ENCODE results near the gene PLAAT3.
A peak's percentile ranks its signal among the peaks of the same experiment; 100 is the strongest.
"Not testable (repeated sequence)": the region's sequence is repeated elsewhere in the genome, so short reads cannot be mapped to it uniquely, and the experiment has no call there.

PLAAT3 gene

DNA sequence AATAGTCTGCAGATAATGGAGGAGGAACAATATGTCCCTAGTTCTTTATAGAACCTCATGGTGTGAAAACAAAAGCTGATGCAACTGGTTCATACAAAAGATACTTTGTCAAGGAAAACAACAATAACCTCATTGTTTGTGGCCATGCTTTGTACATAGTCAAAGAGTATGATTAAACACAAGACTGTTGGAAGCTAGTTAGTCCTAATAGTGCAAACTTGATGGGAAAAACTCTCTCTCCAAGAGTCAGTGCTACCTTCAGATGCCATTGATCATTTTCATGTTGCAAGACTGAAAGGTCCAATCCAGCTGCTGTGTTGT, 30.9 kb downstream of the PLAAT3 start:
- Histone ChIP-seq H3K27ac (ENCODE audit: low read depth, low read length) (no peak overlapping the region), H3K36me3 (ENCODE audit: insufficient read depth, low read length) (peaks cover 36% of the 10 kb centered on the region), H3K4me3 (ENCODE audit: low read depth in 1 of 2, low read length in 2 of 2) (no peak overlapping the region), H3K27me3 (ENCODE audit: control insufficient read depth in 1 of 2, insufficient read depth in 2 of 2, low read length in 2 of 2) (no peaks in the 10 kb centered on the region), H3K9ac (ENCODE audit: low read length) (no peak overlapping the region), H3K9me3 (ENCODE audit: low read length) (no peaks in the 10 kb centered on the region), H3K4me1 (ENCODE audit: insufficient read depth, low read length) (no peaks in the 10 kb centered on the region)

DNA sequence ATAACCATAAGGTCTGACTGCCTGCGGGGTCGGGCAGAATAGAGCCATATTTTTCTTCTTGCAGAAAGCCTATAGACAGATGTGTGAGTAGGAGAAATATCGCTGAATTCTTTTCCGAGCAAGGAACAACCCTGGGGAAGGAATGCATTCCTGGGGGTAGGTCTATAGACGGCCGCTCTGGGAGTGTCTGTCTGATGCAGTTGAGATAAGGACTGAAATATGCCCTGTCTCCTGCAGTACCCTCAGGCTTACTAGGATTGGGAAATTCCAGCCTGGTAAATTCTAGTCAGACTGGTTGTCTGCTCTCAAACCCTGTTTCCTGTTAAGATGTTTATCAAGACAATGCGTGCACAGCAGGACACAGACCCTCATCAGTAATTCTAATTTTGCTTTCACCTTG, 33.0 kb downstream of the PLAAT3 start:
- H3K27ac ChIP-seq (ENCODE audit: low read depth, low read length); H3K27me3 ChIP-seq (ENCODE audit: control insufficient read depth in 1 of 2, insufficient read depth in 2 of 2, low read length in 2 of 2); H3K4me3 ChIP-seq (ENCODE audit: low read depth in 1 of 2, low read length in 2 of 2); H3K9me3 ChIP-seq (ENCODE audit: low read length); H3K4me1 ChIP-seq (ENCODE audit: insufficient read depth, low read length); H3K9ac ChIP-seq (ENCODE audit: low read length): not testable (repeated sequence)
- H3K36me3 ChIP-seq (ENCODE audit: insufficient read depth, low read length), result peaks cover 32% of the 10 kb centered on the region

DNA sequence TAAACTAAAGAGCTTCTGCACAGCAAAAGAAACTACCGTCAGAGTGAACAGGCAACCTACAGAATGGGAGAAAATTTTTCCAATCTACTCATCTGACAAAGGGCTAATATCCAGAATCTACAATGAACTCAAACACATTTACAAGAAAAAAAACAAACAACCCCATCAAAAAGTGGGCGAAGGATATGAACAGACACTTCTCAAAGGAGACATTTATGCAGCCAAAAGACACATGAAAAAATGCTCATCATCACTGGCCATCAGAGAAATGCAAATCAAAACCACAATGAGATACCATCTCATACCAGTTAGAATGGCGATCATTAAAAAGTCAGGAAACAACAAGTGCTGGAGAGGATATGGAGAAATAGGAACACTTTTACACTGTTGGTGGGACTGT, 35.4 kb downstream of the PLAAT3 start:
- peaks cover 24% of the 10 kb centered on the region for H3K4me1 ChIP-seq (ENCODE audit: insufficient read depth, low read length)
- H3K27ac ChIP-seq (ENCODE audit: low read depth, low read length); H3K27me3 ChIP-seq (ENCODE audit: control insufficient read depth in 1 of 2, insufficient read depth in 2 of 2, low read length in 2 of 2); H3K4me3 ChIP-seq (ENCODE audit: low read depth in 1 of 2, low read length in 2 of 2); H3K9me3 ChIP-seq (ENCODE audit: low read length); H3K9ac ChIP-seq (ENCODE audit: low read length): not testable (repeated sequence)
- H3K36me3 ChIP-seq (ENCODE audit: insufficient read depth, low read length), result peaks cover 23% of the 10 kb centered on the region

DNA sequence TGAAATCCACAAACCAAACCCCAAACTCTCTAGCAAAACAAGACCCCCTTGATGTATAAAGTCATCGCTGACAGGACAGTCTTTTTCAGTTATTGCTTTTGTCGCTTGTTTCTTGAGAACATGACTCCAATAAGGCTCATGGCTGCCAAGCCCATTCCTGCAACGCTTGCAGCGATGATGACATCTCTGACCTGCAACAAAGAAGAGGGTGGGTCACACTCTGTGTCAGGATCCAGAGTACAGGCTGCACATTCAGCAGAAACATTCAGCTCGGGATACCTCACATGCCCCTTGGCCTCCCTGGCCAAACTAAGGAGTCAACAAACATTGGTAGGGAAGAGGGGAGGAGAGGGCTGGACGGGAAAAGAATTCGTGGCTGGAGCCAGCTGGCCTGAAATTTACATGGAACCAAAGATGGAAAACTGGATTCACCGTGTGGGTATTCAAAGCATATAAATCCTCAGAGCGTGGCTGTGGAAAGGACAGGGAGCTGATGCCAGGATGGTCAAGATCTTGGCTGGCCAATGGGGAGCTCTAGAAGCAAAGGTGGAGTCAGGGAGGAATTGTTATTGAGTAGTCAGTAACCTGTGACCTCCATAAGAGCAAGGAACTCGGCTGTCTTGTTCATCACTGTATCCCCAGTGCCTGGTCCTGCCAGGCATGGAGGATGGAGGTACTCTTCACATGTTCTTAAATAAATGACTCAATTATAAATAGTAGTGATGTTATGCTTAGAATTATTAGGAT, 39.2 kb downstream of the PLAAT3 start:
- Histone ChIP-seq H3K9me3 (ENCODE audit: low read length) (no peaks in the 10 kb centered on the region), H3K4me1 (ENCODE audit: insufficient read depth, low read length) (peaks cover 28% of the 10 kb centered on the region), H3K36me3 (ENCODE audit: insufficient read depth, low read length) (peaks cover 3% of the 10 kb centered on the region), H3K4me3 (ENCODE audit: low read depth in 1 of 2, low read length in 2 of 2) (peak overlapping the region; percentile 28 to 63), H3K27me3 (ENCODE audit: control insufficient read depth in 1 of 2, insufficient read depth in 2 of 2, low read length in 2 of 2) (no peaks in the 10 kb centered on the region), H3K9ac (ENCODE audit: low read length) (peak overlapping the region; percentile 37), H3K27ac (ENCODE audit: low read depth, low read length) (peak overlapping the region; percentile 87)

DNA sequence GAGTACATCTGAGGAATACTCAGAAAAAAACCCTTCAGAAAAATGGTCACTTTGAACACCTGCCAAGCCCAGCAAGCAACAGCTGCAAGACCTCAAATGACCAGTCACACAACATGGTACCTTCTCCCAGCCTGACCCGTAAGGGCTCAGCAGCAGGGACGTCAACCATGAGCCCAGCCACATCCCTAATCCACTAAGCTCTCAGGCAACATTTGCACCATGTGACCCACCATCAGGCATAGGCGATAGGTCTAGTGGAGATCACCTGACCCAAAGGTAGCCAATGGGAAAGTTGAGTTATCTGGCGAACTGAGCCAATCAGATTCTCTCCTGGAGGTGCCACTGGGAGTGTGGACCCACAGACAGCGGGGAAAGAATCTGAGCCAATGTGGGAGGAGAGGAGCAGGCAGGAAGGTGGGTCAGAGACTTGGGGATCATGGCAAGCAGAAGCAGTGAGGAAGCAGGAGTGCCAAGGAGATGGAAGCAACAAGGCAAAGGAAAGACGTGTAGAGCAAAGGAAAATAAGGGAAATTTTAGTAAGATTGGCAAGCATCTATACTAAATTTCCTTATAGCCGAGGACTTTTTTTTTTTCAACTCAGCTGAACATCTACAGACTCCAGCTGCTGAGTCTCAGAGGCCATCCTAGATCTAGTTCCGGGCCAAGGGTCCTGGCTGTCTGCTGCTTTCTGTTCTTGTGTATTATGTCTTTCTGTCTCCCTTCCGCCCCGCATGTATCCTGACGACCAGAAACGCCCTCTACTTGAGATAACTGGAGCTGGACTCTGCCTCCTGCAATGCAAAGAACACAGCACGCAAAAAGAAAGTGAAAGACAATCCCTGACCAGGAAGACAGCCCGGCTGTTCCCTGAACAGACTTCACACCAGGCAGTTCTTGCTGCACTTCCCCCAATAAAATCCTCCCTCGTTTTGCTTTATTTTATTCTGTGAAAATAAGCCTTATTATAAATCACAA, 40.1 kb downstream of the PLAAT3 start:
- Histone ChIP-seq H3K9ac (ENCODE audit: low read length) (peak overlapping the region; percentile 37), H3K4me3 (ENCODE audit: low read depth in 1 of 2, low read length in 2 of 2) (peak overlapping the region; percentile 28 to 63)

DNA sequence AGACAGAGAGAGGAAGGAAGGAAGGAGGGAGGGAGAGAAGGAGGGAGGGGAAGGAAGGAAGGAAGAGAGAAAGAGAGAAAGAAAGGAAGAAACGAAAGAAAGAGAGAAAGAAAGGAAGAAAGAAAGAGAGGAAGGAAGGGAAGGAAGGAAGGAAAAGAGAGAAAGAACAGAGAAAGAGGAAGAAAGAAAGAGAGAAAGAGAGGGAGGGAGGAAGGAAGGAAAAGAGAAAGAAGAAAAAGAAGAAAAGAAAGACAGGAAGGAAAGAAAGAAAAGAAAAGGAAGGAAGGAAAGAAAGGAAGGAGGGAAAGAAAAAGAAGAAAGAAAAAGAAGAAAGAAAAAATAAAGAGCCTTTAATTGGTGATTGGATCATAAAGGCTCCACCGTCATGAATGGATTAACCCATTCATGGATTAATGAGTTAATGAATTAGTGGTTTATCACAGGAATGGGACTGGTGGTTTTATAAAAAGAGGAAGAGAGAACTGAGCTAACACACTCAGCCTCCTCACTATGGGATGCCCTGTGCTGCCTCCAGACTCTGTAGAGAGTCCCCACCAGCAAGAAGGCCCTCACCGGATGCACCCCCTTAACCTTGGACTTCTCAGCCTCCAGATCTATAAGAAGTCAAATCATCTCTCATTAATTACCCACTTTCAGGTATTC, 42.1 kb downstream of the PLAAT3 start:
- H3K36me3 ChIP-seq (ENCODE audit: insufficient read depth, low read length), result no peaks in the 10 kb centered on the region
- no peak overlapping the region for H3K9ac ChIP-seq (ENCODE audit: low read length)
- no peak overlapping the region for H3K27ac ChIP-seq (ENCODE audit: low read depth, low read length)
- H3K4me1 ChIP-seq (ENCODE audit: insufficient read depth, low read length), result peaks cover 33% of the 10 kb centered on the region
- H3K9me3 ChIP-seq (ENCODE audit: low read length), result no peaks in the 10 kb centered on the region
- no peaks in the 10 kb centered on the region for H3K27me3 ChIP-seq (ENCODE audit: control insufficient read depth in 1 of 2, insufficient read depth in 2 of 2, low read length in 2 of 2)
- H3K4me3 ChIP-seq (ENCODE audit: low read depth in 1 of 2, low read length in 2 of 2), result no peak overlapping the region

More for the DNA sequence above, 40.1 kb downstream of the PLAAT3 start:
- Histone ChIP-seq H3K4me1 (ENCODE audit: insufficient read depth, low read length) (peaks cover 28% of the 10 kb centered on the region), H3K27ac (ENCODE audit: low read depth, low read length) (peak overlapping the region; percentile 87), H3K27me3 (ENCODE audit: control insufficient read depth in 1 of 2, insufficient read depth in 2 of 2, low read length in 2 of 2) (no peaks in the 10 kb centered on the region), H3K9me3 (ENCODE audit: low read length) (no peaks in the 10 kb centered on the region), H3K36me3 (ENCODE audit: insufficient read depth, low read length) (no peaks in the 10 kb centered on the region)

DNA sequence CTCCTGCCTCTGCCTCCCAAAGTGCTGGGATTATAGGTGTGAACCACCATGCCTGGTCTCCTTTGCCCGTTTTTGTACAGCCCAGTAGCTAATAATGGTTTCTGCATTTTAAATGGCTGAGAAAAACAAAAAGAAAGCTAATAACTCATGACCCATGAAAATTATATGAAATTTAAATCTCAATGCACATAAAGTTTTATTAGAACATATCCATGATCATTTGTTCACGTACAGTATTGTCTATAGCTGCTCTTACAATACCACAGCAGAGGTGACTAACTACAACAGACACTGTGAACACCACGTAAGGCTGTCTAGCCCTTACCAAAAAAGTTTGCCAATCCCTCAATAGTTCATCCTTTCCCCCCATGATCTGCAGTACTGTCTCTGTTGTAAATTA, 44.7 kb downstream of the PLAAT3 start:
- no peak overlapping the region for H3K9ac ChIP-seq (ENCODE audit: low read length)
- no peaks in the 10 kb centered on the region for H3K27me3 ChIP-seq (ENCODE audit: control insufficient read depth in 1 of 2, insufficient read depth in 2 of 2, low read length in 2 of 2)
- no peak overlapping the region for H3K27ac ChIP-seq (ENCODE audit: low read depth, low read length)
- H3K36me3 ChIP-seq (ENCODE audit: insufficient read depth, low read length), result no peaks in the 10 kb centered on the region
- no peaks in the 10 kb centered on the region for H3K9me3 ChIP-seq (ENCODE audit: low read length)
- no peak overlapping the region for H3K4me3 ChIP-seq (ENCODE audit: low read depth in 1 of 2, low read length in 2 of 2)
- peaks cover 23% of the 10 kb centered on the region for H3K4me1 ChIP-seq (ENCODE audit: insufficient read depth, low read length)

DNA sequence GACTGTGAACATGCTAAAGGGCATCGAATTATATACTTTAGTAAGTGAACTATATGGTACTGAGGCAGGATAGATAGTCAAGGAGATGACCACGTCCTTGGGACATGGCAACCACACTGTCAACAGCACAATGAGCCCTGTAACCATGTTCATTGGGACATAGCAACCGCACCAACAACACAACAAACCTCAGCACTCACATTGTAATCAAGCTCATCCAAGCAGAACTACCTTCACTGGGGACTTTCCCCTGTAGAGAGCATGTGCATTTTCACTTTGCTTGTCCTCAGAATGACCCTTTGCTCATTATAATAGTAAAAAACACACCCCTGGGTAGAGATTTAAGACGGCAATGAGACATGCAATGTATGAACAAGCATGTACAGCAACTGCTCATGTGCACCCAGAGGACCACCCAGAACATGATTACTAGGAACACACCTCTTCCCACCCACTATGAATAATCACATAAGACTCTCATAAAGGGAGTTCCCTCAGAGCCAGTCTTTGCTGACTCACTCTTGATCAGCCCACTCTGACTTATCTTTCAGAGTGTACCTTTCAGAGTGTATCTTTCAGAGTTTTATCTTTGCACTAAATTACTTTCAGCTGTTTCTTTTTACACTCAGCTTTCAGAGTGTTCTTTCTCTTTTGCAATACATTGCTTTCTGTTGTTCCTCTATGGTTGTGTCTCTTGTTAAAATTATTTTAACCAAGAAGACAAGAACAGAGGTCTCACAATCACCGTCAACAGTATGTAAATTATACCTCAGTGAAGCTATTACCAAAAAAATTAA, 47.0 kb downstream of the PLAAT3 start:
- no peak overlapping the region for H3K27ac ChIP-seq (ENCODE audit: low read depth, low read length)
- H3K36me3 ChIP-seq (ENCODE audit: insufficient read depth, low read length), result no peaks in the 10 kb centered on the region
- H3K4me1 ChIP-seq (ENCODE audit: insufficient read depth, low read length), result peaks cover 12% of the 10 kb centered on the region
- H3K27me3 ChIP-seq (ENCODE audit: control insufficient read depth in 1 of 2, insufficient read depth in 2 of 2, low read length in 2 of 2), result no peaks in the 10 kb centered on the region
- no peak overlapping the region for H3K4me3 ChIP-seq (ENCODE audit: low read depth in 1 of 2, low read length in 2 of 2)
- H3K9me3 ChIP-seq (ENCODE audit: low read length), result no peaks in the 10 kb centered on the region
- no peak overlapping the region for H3K9ac ChIP-seq (ENCODE audit: low read length)

DNA sequence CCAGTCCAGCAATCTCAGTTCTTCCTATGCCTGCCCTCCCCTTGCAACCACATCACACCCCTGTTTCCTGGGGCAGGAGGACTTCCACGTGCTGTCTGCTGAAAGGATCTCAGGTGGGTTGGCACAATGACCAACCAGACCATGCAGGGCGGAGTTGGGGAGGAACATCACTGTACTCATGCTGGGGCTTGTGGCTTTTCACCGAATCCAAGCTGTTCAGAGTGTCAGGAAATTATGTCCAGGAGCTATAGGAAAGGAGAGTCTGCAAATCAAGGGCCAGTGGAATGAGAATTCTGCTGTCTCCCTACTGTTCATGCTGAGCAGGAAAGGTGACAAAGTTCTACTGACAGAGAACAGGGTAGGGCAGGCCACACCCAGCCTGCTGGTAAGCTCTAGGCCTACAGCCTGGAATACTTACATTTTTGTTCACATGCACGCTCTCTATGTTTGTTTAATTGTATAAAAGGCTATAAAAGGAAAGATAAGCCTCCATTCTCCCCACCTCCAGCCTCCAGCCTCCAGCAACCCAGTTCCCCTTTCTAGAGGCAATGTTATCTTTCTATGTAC, 49.4 kb downstream of the PLAAT3 start:
- Histone ChIP-seq H3K36me3 (ENCODE audit: insufficient read depth, low read length) (no peaks in the 10 kb centered on the region), H3K9ac (ENCODE audit: low read length) (no peak overlapping the region), H3K27me3 (ENCODE audit: control insufficient read depth in 1 of 2, insufficient read depth in 2 of 2, low read length in 2 of 2) (no peaks in the 10 kb centered on the region), H3K9me3 (ENCODE audit: low read length) (no peaks in the 10 kb centered on the region), H3K4me1 (ENCODE audit: insufficient read depth, low read length) (peaks cover 19% of the 10 kb centered on the region), H3K4me3 (ENCODE audit: low read depth in 1 of 2, low read length in 2 of 2) (no peak overlapping the region), H3K27ac (ENCODE audit: low read depth, low read length) (no peak overlapping the region)

DNA sequence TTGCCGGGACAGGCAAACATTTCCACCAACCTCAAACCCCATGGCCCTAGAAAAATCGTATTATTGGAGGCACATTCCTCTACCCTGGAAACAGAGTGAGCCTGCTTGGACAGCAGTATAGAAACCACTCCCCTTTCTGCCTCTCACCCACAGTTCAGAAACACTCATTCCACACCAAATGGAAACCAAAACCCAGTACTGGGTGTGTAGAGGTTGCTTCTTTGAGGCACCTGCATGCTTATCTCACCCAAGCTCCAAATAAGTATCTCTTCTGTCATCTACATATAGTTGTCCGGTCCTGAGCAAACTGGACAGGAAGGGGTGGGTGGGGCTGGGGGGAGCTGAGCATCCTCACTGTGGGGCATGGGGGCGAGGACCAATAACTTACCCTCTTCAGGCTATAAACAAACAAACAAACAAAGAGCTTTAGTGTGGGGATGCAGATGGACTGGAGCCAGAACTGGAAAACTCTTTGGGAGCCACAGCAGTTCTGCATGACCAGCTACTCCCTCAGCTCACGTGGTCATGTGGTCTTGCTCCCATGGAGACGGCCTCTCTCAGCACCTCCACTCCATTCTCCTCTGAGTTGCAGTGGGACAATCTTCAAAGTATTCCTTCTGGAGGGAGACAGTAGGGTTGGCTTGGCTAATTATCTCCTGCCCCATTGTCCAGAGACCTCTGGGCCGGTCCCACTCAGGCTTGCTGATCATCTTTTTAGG, 50.0 kb downstream of the PLAAT3 start:
- Histone ChIP-seq H3K27ac (ENCODE audit: low read depth, low read length) (no peak overlapping the region), H3K4me3 (ENCODE audit: low read depth in 1 of 2, low read length in 2 of 2) (no peak overlapping the region), H3K4me1 (ENCODE audit: insufficient read depth, low read length) (peaks cover 19% of the 10 kb centered on the region)

More for the DNA sequence above, 50.0 kb downstream of the PLAAT3 start:
- no peaks in the 10 kb centered on the region for H3K27me3 ChIP-seq (ENCODE audit: control insufficient read depth in 1 of 2, insufficient read depth in 2 of 2, low read length in 2 of 2)
- no peaks in the 10 kb centered on the region for H3K9me3 ChIP-seq (ENCODE audit: low read length)
- no peaks in the 10 kb centered on the region for H3K36me3 ChIP-seq (ENCODE audit: insufficient read depth, low read length)
- H3K9ac ChIP-seq (ENCODE audit: low read length), result no peak overlapping the region

All from muscle layer of colon (tissue), 2 donors.